Heart left ventricle (tissue), 16 donors: ENCODE data around the gene KLK5. TPM values are rescaled to one million over a fixed set of nuclear protein-coding genes. Genes with fewer than 3 reads are reported as not detected.

Experiments used
- ATAC-seq, 4 donors: fragments of 200-7000 bp; cut with Tn5 transposase; one replicate each; pipeline ENCODE4 v1.9.1; 2020 to 2022; ENCODE audit warnings: moderate library complexity in 4 of 4, mild to moderate bottlenecking in 3 of 4, moderate number of reproducible peaks in 1 of 4
- DNase-seq, 5 donors: peaks; one replicate each; pipeline ENCODE4 v3.0.0-alpha.2; 2020
- H3K27ac ChIP-seq, 12 donors: fragments of 200-600 bp; sonication (generic) in 4 of 12; one replicate each; pipeline versions ENCODE4 v1.5.0 to v1.8.0; 2016 to 2022; ENCODE audit warnings: mild to moderate bottlenecking in 2 of 12
- H3K27me3 ChIP-seq, 9 donors: fragments of 200-600 bp; sonication (generic) in 2 of 9; one replicate each; pipeline versions ENCODE4 v1.5.1 to v1.8.0; 2016 to 2022; ENCODE audit warnings: mild to moderate bottlenecking in 3 of 9
- H3K36me3 ChIP-seq, 9 donors: fragments of 200-600 bp; sonication (generic) in 2 of 9; one replicate each; pipeline versions ENCODE4 v1.5.0 to v1.8.0; 2018 to 2022; ENCODE audit warnings: mild to moderate bottlenecking in 2 of 9
- H3K4me1 ChIP-seq, 12 donors: fragments of 200-600 bp; sonication (generic) in 4 of 12; one replicate each; pipeline versions ENCODE4 v1.5.0 to v1.8.0; 2016 to 2022; ENCODE audit warnings: mild to moderate bottlenecking in 3 of 12
- H3K4me3 ChIP-seq, 12 donors: fragments of 200-600 bp; sonication (generic) in 4 of 12; one replicate each; pipeline versions ENCODE4 v1.5.0 to v1.8.0; 2017 to 2022; ENCODE audit warnings: mild to moderate bottlenecking in 9 of 12, moderate library complexity in 4 of 12
- H3K9me3 ChIP-seq, 12 donors: fragments of 200-600 bp; sonication (generic) in 4 of 12; one replicate each; pipeline versions ENCODE4 v1.5.0 to v1.8.0; 2016 to 2022; ENCODE audit warnings: mild to moderate bottlenecking in 1 of 12
- POLR2A ChIP-seq, 2 donors: fragments of 450-650 bp; IDR thresholded peaks; one replicate each; pipeline ENCODE4 v1.6.1; 2017; ENCODE audit warnings: antibody characterized with exemption in 2 of 2, mild to moderate bottlenecking in 2 of 2, moderate library complexity in 2 of 2
- WGBS, 4 donors: extraction: QIAGEN DNeasy Blood & Tissue Kit in 2 of 4; methylation state at CpG; one replicate each; pipeline versions ENCODE4 v1.1.5 to v1.1.7; 2013 to 2018; 5-methylcytosine and 5-hydroxymethylcytosine counted together
- intact Hi-C, 10 donors: fragments of 100-400 bp; cut with DNase I; formaldehyde crosslinking; loops; one replicate each; pipeline versions ENCODE4 v1.11.1 to v1.14.2; 2022
- polyA plus RNA-seq, 2 donors: library from polyadenylated mRNA; stranded (reverse); fragments of 200-250 nt; gene quantifications; one replicate each; pipeline ENCODE4 v1.2.3, GENCODE V29; 2013
- total RNA-seq, 9 donors: library from RNA; depleted of rRNA in 2 of 9; stranded (reverse); fragments of >200 nt in 2 of 9; fragmentation: NEBNext Ultra II Directional in 3 of 9; extraction: Animal tissue kit (Norgen Biotek cat#: 25700) in 3 of 9; gene quantifications; one replicate each; pipeline versions ENCODE4 v1.1.0 to v1.2.4, GENCODE V29; 2016 to 2023
- TF ChIP-seq, protein P1 (sequence below), 12 donors: fragments of 200-600 bp; sonication (generic) in 4 of 12; IDR thresholded peaks; one replicate each; pipeline versions ENCODE4 v1.5.0 to v1.8.0; 2018 to 2022; ENCODE audit warnings: antibody characterized with exemption in 12 of 12, mild to moderate bottlenecking in 5 of 12
- donor health status: ischemic (EF 13 %, LVEDD 7.1; RV severe dilation, severe dysfunction).
- donor health status: healthy with polysubstance abuse.
- donor health status: DM: no; HTN: yes; CAD: no.
- donor health status: DM: no; HTN: no; CAD: no.
- donor health status: ischemic (EF 25% LVEDD 6.9; RV normal size, moderate dysfunction).
- donor health status: ischemic (EF 25% LVEDD 5.7; RV mildly dilated, moderate dysfunction).
- donor health status: healthy.
- donor health status: DM: yes; HTN: yes; CAD: no.
- donor health status: ischemic (EF 35%, LVEDD 5.7; RV mildly dilated, moderate dysfunction).
- donor health status: nonischemic (EF 11% LVEDD 7.7; RV severe dilation, severe dysfunction).
- donor health status: DM: yes; HTN: yes; CAD: no.
- donor health status: PGD.
- donor health status: ischemic (EF 29% LVEDD 5.4; RV normal size, mild dysfunction).
- donor health status: nonischemic (EF 23%, LVEDD 6.1; RV moderate dilation, normal function).

KLK5 gene
- total and polyA plus RNA-seq, 11 donors: 5.4 TPM; not detected in 10

DNA sequence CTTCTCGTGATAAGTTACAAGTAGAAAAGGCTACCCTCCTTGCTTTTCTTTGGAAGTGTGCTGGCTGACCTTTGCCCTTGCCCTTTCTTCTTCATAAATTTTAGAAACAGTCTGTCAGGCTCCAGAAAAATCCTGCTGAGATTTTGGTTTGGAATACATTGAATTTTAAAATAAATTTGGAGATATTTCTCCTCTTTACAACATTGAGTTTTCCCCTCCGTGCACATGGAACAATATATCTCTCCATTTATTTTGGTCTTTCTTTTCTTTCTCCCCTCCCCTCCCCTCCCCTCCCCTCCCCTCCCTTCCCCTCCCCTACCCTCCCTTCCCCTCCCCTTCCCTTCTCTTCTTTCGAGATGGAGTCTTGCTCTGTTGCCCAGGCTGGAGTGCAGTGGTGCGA lies 50.2 kb downstream of the KLK5 start:
- intact Hi-C loops: no loop called here
- H3K36me3 ChIP-seq: no peaks in the 10 kb centered on the region
- no peak overlapping the region for H3K4me3 ChIP-seq
- no peaks in the 10 kb centered on the region for H3K4me1 ChIP-seq
- ATAC-seq (no peak), DNase-seq (no peak)
- 50 to 72% (median 64%) methylated on average over 3 to 4 of the region's 4 CpGs for WGBS, 4 donors
- H3K27ac ChIP-seq: no peak overlapping the region
- no peaks in the 10 kb centered on the region for H3K9me3 ChIP-seq
- TF ChIP-seq, protein P1, sequence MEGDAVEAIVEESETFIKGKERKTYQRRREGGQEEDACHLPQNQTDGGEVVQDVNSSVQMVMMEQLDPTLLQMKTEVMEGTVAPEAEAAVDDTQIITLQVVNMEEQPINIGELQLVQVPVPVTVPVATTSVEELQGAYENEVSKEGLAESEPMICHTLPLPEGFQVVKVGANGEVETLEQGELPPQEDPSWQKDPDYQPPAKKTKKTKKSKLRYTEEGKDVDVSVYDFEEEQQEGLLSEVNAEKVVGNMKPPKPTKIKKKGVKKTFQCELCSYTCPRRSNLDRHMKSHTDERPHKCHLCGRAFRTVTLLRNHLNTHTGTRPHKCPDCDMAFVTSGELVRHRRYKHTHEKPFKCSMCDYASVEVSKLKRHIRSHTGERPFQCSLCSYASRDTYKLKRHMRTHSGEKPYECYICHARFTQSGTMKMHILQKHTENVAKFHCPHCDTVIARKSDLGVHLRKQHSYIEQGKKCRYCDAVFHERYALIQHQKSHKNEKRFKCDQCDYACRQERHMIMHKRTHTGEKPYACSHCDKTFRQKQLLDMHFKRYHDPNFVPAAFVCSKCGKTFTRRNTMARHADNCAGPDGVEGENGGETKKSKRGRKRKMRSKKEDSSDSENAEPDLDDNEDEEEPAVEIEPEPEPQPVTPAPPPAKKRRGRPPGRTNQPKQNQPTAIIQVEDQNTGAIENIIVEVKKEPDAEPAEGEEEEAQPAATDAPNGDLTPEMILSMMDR (IDR thresholded peaks at IDR 0.05): no peak
- TF ChIP-seq POLR2A (IDR thresholded peaks at IDR 0.05): no peak
- H3K27me3 ChIP-seq: peaks cover 0 to 41% (median 19%) of the 10 kb centered on the region in 9 donors

DNA sequence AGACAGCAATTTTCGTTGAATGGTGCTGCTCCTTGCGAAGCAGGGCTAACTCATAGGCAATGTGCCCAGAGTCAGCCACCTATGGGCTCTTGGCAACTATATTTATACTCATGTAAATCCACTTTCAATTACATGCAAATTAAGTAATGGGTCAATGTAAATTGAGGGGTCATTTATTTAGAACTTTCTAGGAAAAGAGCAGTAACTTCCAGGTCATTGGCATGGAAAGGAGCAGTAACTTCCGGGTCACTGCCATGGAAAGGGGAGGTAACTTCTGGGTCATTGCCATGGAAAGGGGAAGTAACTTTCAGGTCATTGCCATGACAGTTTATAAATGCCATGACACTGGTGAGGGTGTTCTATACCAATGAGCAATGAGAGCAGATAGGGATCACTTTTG lies 53.3 kb downstream of the KLK5 start:
- Histone ChIP-seq H3K4me3 (no peak overlapping the region), H3K9me3 (no peaks in the 10 kb centered on the region), H3K4me1 (no peaks in the 10 kb centered on the region), H3K36me3 (no peaks in the 10 kb centered on the region), H3K27me3 (peaks cover 0 to 20% (median 6%) of the 10 kb centered on the region in 9 donors), H3K27ac (no peak overlapping the region)
- DNase-seq (no peak), ATAC-seq (no peak)
- 83 to 89% (median 87%) methylated on average over 3 of the region's 3 CpGs for WGBS, 4 donors
- no peak for TF ChIP-seq POLR2A (IDR thresholded peaks at IDR 0.05)
- TF ChIP-seq, protein P1 (IDR thresholded peaks at IDR 0.05): no peak
- intact Hi-C loops: no loop called here

DNA sequence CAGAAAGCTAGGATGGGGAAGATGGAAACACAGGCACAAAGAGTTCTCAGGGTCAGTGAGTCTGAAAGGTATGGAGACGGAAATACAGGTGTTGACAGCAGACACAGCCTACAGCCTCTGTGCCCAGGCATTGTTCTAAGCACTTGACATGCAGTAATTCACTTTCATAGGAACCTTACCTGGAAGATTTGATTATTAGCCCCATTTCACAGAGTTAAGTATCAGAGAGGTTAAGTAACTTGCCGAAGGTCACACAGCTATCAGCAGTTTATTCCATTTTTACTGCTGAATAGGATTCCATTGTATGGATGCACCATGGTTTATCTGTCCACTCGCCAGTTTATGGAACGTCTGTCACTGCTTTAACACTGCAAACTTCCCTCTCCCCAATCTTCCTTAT lies 54.8 kb downstream of the KLK5 start:
- Histone ChIP-seq H3K4me1 (no peaks in the 10 kb centered on the region), H3K9me3 (no peaks in the 10 kb centered on the region), H3K4me3 (no peak overlapping the region), H3K27ac (no peak overlapping the region), H3K36me3 (no peaks in the 10 kb centered on the region), H3K27me3 (peaks cover 0 to 27% (median 3%) of the 10 kb centered on the region in 9 donors)
- TF ChIP-seq POLR2A (IDR thresholded peaks at IDR 0.05): no peak
- TF ChIP-seq, protein P1 (IDR thresholded peaks at IDR 0.05): no peak
- ATAC-seq (no peak), DNase-seq (no peak)
- WGBS, 4 donors: 67 to 73% (median 70%) methylated on average over 4 of the region's 4 CpGs
- intact Hi-C loops: no loop called here

DNA sequence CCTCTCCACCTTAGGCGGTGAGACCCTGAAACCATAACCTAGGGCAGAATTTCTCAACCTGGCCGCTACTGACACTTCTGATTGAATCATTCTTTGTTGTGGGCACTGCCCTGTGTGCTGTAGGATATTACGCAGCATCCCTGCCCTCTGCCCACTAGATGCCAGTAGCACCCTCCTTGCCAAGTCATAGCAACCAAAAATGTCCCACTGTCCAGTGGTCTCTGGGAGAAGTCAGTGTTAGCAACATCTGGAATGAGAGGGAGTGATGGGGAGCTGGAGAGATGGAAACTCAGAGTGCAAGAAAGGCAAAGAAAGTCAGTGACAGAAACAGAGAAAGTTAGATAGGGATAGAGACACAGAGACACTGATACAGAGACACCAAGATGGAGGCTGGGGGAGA lies 55.2 kb downstream of the KLK5 start:
- DNase-seq (no peak), ATAC-seq (no peak)
- Histone ChIP-seq H3K36me3 (no peaks in the 10 kb centered on the region), H3K27me3 (peaks cover 0 to 31% (median 5%) of the 10 kb centered on the region in 9 donors), H3K27ac (no peak overlapping the region), H3K9me3 (no peaks in the 10 kb centered on the region), H3K4me1 (no peaks in the 10 kb centered on the region), H3K4me3 (no peak overlapping the region)
- 70 to 83% (median 76%) methylated on average over 3 of the region's 3 CpGs for WGBS, 4 donors
- intact Hi-C loops: no loop called here
- TF ChIP-seq, protein P1 (IDR thresholded peaks at IDR 0.05): no peak
- no peak for TF ChIP-seq POLR2A (IDR thresholded peaks at IDR 0.05)
